HG02678 (cell line): ENCODE data around the gene FAM53B.

Experiments
- ATAC-seq: cut with Tn5 transposase; IDR thresholded peaks from one replicate; pipeline ENCODE4 v1.9.1; 2021; ENCODE audit warnings: mild to moderate bottlenecking, moderate library complexity; ENCODE audit not compliant: unreplicated experiment

FAM53B gene

GRCh38 chr10:124667425-124668345 lies 76.5 kb downstream of the FAM53B start:
- no peak for ATAC-seq

- ATAC-seq: no peak
These were observed 77.7 kb downstream of the FAM53B start for GRCh38 chr10:124666494-124666893.

- ATAC-seq: no peak
These were observed 78.2 kb downstream of the FAM53B start for GRCh38 chr10:124665980-124666379.

GRCh38 chr10:124665558-124665957 lies 78.6 kb downstream of the FAM53B start:
- ATAC-seq: no peak

- ATAC-seq: no peak
These were observed 79.1 kb downstream of the FAM53B start for GRCh38 chr10:124665091-124665490.

- no peak for ATAC-seq
These were observed 80.3 kb downstream of the FAM53B start for GRCh38 chr10:124663766-124664360.

GRCh38 chr10:124663228-124663627 lies 81.0 kb downstream of the FAM53B start:
- no peak for ATAC-seq

GRCh38 chr10:124661660-124662180 lies 82.5 kb downstream of the FAM53B start:
- ATAC-seq: no peak

- no peak for ATAC-seq
These were observed 83.6 kb downstream of the FAM53B start for GRCh38 chr10:124660404-124661125.

- ATAC-seq: no peak
These were observed 84.8 kb downstream of the FAM53B start for GRCh38 chr10:124659380-124659779.

- no peak for ATAC-seq
These were observed 85.5 kb downstream of the FAM53B start for GRCh38 chr10:124658591-124659242.

- no peak for ATAC-seq
These were observed 86.4 kb downstream of the FAM53B start for GRCh38 chr10:124657806-124658205.

- no peak for ATAC-seq
These were observed 87.6 kb downstream of the FAM53B start for GRCh38 chr10:124656541-124656940.

- no peak for ATAC-seq
These were observed 88.1 kb downstream of the FAM53B start for GRCh38 chr10:124656113-124656490.

- ATAC-seq: no peak
These were observed 88.7 kb downstream of the FAM53B start for GRCh38 chr10:124655191-124656112.

- ATAC-seq: no peak
These were observed 89.5 kb downstream of the FAM53B start for GRCh38 chr10:124654686-124655085.

GRCh38 chr10:124653811-124654651 lies 90.1 kb downstream of the FAM53B start:
- no peak for ATAC-seq

- ATAC-seq: no peak
These were observed 90.9 kb downstream of the FAM53B start for GRCh38 chr10:124653311-124653710.

GRCh38 chr10:124652701-124653100 lies 91.5 kb downstream of the FAM53B start:
- no peak for ATAC-seq
